Nephron (organoid): Measurements from ENCODE around the gene SRSF2.
"Not testable (repeated sequence)": the region's sequence is repeated elsewhere in the genome, so short reads cannot be mapped to it uniquely, and the experiment has no call there.

Experiments used
- H3K27ac Mint-ChIP-seq, 3 experiments: 2 replicates each; pipeline ENCODE4 v1.8.0; 2020; ENCODE audit warnings: mixed read lengths in 3 of 3, mild to moderate bottlenecking in 2 of 3, moderate library complexity in 1 of 3
- H3K27me3 Mint-ChIP-seq: 2 replicates; pipeline ENCODE4 v1.8.0; 2021; ENCODE audit warnings: low read depth, mild to moderate bottlenecking, moderate library complexity, mixed read lengths
- H3K36me3 Mint-ChIP-seq: 2 replicates; pipeline ENCODE4 v1.8.0; 2020; ENCODE audit warnings: low read depth, mixed read lengths
- H3K4me1 Mint-ChIP-seq: 2 replicates; pipeline ENCODE4 v1.8.0; 2020; ENCODE audit warnings: mixed read lengths
- H3K4me3 Mint-ChIP-seq, 3 experiments: 2 replicates each; pipeline ENCODE4 v1.8.0; 2020; ENCODE audit warnings: mild to moderate bottlenecking in 3 of 3, mixed read lengths in 3 of 3, moderate library complexity in 2 of 3
- H3K9me3 Mint-ChIP-seq: 2 replicates; pipeline ENCODE4 v1.8.0; 2020; ENCODE audit warnings: mixed read lengths
- TF ChIP-seq, protein P1 (sequence below), 3 experiments: fragments of 200-600 bp; sonication (generic); IDR thresholded peaks; one replicate each; pipeline ENCODE4 v1.5.0; 2021; ENCODE audit warnings: antibody characterized with exemption in 3 of 3; ENCODE audit not compliant: unreplicated experiment in 3 of 3

Gene SRSF2

DNA sequence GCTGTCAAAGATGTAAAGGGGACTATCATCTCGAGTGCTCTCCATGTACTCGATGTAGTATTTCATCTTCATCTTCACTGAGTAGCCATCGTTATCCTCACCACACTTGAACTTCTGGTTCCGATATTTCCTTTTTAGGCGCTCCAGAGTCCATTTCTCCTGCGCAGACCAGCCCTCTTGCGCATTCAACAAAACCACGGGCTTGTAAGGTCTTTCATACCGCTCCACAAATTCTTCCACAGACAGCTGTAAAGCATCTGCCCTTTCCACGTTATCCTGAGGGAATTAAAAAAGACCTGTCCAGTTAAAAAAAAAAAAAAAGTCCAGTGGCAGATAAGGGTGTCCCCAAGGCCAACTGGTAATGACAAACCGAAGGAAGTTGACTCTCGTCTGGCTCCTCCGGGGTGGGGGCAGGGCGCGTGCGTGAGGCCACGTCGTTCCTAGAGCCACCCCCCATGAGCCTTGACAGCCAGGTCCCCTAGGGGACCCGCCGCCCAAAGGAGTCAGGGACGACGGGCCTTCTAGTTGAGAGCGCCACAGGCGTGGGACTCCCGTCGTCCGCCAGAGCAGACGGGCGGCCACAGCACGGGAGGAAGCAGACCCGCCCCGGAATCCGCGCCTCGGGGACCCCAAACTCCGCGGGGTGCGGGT, 11.4 kb downstream of the SRSF2 start:
- Mint-ChIP-seq H3K36me3 (peaks cover 34% of the 10 kb centered on the region), H3K9me3 (no peaks in the 10 kb centered on the region), H3K4me1 (peaks cover 18% of the 10 kb centered on the region), H3K4me3 (peak overlapping the region; percentile 93 to 98 (median 93)), H3K27ac (peak overlapping the region; percentile 75 to 96 (median 75)), H3K27me3 (no peaks in the 10 kb centered on the region)
- TF ChIP-seq, protein P1, sequence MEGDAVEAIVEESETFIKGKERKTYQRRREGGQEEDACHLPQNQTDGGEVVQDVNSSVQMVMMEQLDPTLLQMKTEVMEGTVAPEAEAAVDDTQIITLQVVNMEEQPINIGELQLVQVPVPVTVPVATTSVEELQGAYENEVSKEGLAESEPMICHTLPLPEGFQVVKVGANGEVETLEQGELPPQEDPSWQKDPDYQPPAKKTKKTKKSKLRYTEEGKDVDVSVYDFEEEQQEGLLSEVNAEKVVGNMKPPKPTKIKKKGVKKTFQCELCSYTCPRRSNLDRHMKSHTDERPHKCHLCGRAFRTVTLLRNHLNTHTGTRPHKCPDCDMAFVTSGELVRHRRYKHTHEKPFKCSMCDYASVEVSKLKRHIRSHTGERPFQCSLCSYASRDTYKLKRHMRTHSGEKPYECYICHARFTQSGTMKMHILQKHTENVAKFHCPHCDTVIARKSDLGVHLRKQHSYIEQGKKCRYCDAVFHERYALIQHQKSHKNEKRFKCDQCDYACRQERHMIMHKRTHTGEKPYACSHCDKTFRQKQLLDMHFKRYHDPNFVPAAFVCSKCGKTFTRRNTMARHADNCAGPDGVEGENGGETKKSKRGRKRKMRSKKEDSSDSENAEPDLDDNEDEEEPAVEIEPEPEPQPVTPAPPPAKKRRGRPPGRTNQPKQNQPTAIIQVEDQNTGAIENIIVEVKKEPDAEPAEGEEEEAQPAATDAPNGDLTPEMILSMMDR (IDR thresholded peaks at IDR 0.05; ENCODE audit: unreplicated experiment in 3 of 3): no peak

DNA sequence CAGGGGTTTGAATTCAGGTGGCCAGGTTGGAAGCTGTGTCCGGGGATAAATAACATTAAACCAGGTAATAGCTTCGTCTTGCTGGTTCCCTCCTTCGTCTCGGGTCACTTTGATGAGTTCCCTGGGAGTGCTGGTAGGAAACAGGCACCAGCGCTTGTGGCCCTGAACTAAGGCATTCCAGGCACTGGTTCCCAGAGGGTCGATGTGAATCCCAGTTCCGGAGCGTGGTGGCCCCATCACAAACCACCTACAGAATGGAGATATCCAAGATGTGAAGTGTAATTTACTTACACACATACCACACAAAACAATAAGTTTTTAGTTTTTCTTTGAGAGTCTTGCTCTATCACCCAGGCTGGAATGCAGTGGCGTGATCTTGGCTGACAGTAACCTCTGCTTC, 13.3 kb downstream of the SRSF2 start:
- Mint-ChIP-seq H3K27me3 (no peaks in the 10 kb centered on the region), H3K9me3 (no peaks in the 10 kb centered on the region), H3K4me3 (peak overlapping the region in 1 of 3 experiments; percentile 46), H3K36me3 (peaks cover 46% of the 10 kb centered on the region), H3K27ac (no peak overlapping the region), H3K4me1 (peaks cover 18% of the 10 kb centered on the region)
- TF ChIP-seq, protein P1 (IDR thresholded peaks at IDR 0.05; ENCODE audit: unreplicated experiment in 3 of 3): no peak

DNA sequence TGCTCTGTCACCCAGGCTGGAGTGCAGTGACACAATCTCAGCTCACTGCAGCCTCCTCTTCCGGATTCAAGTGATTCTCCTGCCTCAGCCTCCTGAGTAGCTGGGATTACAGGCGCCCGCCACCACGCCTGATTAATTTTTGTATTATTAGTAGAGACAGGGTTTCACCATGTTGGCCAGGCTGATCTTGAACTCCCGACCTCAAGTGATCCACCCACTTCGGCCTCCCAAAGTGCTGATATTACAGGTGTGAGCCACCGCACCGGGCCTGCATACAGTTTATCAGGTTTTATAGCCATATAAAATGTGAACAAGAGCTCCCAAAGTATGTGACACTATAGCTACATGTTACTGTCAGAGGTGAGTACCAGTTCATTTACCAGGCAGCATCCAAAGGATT, 14.2 kb downstream of the SRSF2 start:
- not testable (repeated sequence) for H3K27ac Mint-ChIP-seq, H3K27me3 Mint-ChIP-seq, H3K4me3 Mint-ChIP-seq, H3K9me3 Mint-ChIP-seq
- Mint-ChIP-seq H3K4me1 (peaks cover 18% of the 10 kb centered on the region), H3K36me3 (peaks cover 50% of the 10 kb centered on the region)

DNA sequence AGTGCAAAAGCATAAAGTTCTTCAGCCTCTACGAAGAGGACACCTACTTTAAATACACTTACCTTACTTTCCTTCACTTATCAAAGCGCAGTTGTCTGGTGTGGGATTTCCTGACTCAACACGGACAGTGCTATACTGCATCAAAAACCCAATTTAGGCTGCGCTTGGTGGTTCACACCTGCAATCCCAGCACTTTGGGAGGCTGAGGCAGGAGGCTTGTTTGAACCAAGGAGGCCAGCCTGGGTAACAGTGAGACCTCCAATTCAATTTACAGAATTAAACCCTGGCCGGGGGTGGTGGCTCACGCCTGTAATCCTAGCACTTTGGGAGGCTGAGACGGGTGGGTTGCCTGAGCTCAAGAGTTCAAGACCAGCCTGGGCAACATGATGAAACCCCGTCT, 14.9 kb downstream of the SRSF2 start:
- TF ChIP-seq, protein P1 (IDR thresholded peaks at IDR 0.05; ENCODE audit: unreplicated experiment in 3 of 3): no peak
- no peak overlapping the region for H3K4me3 Mint-ChIP-seq
- no peak overlapping the region for H3K27ac Mint-ChIP-seq
- no peaks in the 10 kb centered on the region for H3K9me3 Mint-ChIP-seq
- no peaks in the 10 kb centered on the region for H3K27me3 Mint-ChIP-seq
- H3K36me3 Mint-ChIP-seq: peaks cover 52% of the 10 kb centered on the region
- H3K4me1 Mint-ChIP-seq: peaks cover 11% of the 10 kb centered on the region

DNA sequence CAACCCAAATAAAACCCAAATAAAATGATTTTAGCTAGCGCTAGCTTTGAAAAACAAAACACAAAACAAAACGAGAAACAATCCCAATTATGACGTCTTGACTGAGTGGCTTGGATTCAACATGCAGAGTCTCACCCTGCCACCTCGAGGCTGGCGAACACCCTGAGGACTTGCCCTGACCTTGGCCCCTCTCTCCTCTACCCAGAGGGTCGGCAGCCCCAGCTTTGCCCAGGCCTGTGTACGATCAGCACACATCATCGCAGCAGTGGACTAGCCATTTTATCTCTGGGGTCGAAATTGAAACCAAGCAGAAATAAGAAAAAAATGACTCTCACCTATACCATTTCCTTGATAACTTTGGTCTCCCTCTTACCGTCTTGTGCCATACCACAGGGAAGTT, 15.7 kb downstream of the SRSF2 start:
- Mint-ChIP-seq H3K4me1 (peaks cover 9% of the 10 kb centered on the region), H3K27ac (peak overlapping the region in 1 of 3 experiments; percentile 17), H3K9me3 (no peaks in the 10 kb centered on the region), H3K27me3 (no peaks in the 10 kb centered on the region), H3K4me3 (no peak overlapping the region), H3K36me3 (peaks cover 59% of the 10 kb centered on the region)
- TF ChIP-seq, protein P1 (IDR thresholded peaks at IDR 0.05; ENCODE audit: unreplicated experiment in 3 of 3): no peak

DNA sequence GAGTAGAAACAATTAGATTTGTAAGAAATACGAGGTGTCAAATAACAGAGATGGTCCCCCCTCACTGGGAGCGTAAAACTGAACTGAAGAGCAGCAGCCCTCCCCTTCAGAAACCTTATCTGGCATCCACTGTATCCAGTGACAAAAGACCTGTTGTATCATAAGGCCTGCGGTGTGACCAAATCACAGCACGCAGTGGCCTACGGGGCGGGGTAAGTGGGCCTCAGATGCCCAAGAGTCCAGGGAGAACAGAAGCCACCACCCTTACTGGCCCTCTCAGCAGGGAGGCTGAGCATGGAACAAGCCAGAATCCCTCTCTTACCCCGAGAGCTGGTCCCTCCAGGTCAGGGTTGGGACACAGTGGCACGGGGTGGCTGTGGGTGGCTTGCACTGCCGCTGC, 16.2 kb downstream of the SRSF2 start:
- peaks cover 7% of the 10 kb centered on the region for H3K4me1 Mint-ChIP-seq
- no peak overlapping the region for H3K4me3 Mint-ChIP-seq
- TF ChIP-seq, protein P1 (IDR thresholded peaks at IDR 0.05; ENCODE audit: unreplicated experiment in 3 of 3): no peak
- peaks cover 64% of the 10 kb centered on the region for H3K36me3 Mint-ChIP-seq
- no peaks in the 10 kb centered on the region for H3K27me3 Mint-ChIP-seq
- H3K27ac Mint-ChIP-seq: no peak overlapping the region
- H3K9me3 Mint-ChIP-seq: no peaks in the 10 kb centered on the region
